ENCODE results near the gene NPPA.

- TF ChIP-seq CTCF (conservative IDR thresholded peaks at IDR 0.05; ENCODE audit: low read length) (no peak), EZH2phosphoT487 (IDR thresholded peaks at IDR 0.05; ENCODE audit: borderline replicate concordance, low read depth, low read length) (no peak)
These were observed 25.5 kb downstream of the NPPA start for GRCh38 chr1:11822091-11822490.
